ENCODE data around the gene GRK6.

DNA sequence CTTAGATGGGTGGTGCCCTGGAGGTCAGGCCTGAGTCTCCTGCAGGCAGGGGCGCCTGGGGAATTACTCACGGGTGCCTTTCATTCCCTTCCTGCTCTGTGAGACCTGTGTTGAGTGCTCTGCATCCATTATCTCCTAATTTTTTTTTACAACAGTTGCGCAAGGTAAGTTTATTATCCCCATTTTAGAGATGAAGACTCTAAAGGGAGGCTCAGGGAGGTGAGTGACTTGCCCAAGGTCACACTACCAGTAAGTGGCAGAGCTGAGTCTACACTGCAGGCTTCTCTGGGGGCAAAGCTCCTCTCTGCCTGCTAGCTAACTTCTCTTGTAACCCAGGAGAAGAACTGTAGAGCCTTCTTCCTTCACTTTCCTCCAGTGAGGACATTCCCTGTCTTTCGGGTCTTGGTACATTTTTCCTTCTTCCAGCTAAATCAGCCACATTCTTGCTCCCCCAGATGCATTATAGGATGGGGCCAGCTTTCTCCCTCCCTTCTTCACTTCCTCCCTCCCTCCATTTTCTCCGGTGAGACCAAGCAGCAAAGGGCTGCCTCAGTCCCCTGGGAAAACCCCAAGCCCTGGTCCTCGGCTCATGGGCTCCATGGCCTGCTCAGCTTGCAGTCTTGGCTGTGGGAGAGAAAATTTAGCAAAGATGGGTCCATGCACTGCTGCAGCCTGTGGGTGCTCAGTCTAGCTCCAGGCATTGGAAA lies 21.9 kb downstream of the GRK6 start:
- TF ChIP-seq, protein P1, sequence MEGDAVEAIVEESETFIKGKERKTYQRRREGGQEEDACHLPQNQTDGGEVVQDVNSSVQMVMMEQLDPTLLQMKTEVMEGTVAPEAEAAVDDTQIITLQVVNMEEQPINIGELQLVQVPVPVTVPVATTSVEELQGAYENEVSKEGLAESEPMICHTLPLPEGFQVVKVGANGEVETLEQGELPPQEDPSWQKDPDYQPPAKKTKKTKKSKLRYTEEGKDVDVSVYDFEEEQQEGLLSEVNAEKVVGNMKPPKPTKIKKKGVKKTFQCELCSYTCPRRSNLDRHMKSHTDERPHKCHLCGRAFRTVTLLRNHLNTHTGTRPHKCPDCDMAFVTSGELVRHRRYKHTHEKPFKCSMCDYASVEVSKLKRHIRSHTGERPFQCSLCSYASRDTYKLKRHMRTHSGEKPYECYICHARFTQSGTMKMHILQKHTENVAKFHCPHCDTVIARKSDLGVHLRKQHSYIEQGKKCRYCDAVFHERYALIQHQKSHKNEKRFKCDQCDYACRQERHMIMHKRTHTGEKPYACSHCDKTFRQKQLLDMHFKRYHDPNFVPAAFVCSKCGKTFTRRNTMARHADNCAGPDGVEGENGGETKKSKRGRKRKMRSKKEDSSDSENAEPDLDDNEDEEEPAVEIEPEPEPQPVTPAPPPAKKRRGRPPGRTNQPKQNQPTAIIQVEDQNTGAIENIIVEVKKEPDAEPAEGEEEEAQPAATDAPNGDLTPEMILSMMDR (IDR thresholded peaks at IDR 0.05) = no peak
- no peak for TF ChIP-seq EP300 (IDR thresholded peaks at IDR 0.05)
